ENCODE results near the gene DDI2.

- TF ChIP-seq CTCF (IDR thresholded peaks at IDR 0.05) (no peak), POLR2A (IDR thresholded peaks at IDR 0.05) (no peak)
Observed at GRCh38 chr1:15718199-15718601, 100.9 kb downstream of the DDI2 start.

Data from body of pancreas (tissue), 4 donors.